NCI-H146 treated with DMSO at 0.1 percent for 48 hours (cell line): ENCODE data around the gene PRDM16.

ENCODE experiments used
- DNase-seq: peaks from one replicate; lab custom pipeline; 2025; ENCODE audit not compliant: unreplicated experiment; lab: John Stamatoyannopoulos, UW

The PRDM16 gene

DNA sequence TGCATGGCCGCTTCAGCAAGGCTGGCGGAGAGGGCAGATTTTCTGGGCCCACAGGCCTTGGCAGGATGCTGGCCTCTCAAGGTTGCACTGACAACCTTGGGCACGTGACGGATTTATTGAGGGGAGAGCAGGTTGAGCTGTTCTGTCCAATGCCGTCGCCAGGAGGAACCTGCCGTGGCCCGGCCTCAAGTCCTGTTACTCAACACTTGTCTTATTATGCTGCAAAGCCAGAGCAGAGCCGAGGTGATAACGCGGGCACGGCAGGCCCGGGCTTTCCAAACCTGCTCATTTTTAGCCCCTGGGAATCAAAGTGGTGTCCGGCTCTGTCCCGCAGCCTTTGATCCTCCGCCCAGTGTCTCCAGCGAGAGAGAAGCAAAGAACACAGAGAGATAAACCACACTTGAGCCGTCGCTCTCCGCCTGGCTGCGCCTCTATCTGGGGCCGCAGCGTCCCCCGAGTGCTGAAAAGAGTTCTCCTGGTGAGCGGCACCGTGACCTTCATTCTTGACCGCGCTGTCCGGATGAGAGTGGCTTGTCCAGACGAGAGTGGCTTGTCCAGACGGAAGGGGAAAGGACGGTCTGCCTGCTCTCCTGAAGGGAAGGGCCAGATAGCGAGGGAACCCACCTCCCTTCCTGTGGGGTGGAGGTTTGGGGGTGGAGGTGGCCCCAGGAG is 223.2 kb downstream of the PRDM16 start:
- DNase-seq = no peak

- DNase-seq = no peak
These were observed 224.0 kb downstream of the PRDM16 start for GRCh38 chr1:3292868-3293562.

DNA sequence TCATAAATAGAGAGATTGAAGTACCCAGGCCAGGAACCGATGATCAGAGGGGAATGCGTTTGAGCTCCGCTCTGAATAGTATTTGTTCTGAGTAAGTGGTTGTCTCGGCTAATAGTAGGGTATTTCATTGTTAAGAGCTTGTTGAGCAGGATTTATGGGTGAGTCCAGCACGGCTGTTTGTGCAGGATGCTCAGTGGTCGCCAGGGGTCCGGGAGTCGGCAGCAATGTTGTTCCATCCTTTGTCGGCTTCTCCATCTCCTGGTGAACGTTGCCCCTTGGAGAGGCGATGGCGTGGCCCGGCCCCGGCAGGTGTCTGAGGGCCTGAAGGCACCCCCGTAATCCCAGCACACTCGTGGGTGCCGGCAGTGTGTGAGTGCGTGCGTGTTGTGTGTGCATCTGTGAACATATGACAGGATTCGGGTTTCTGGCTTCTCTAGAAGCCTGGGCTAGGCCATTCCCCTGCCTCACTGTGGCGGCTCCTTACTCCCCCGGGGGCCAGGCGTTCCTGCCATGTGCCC is 224.6 kb downstream of the PRDM16 start:
- DNase-seq = no peak

DNA sequence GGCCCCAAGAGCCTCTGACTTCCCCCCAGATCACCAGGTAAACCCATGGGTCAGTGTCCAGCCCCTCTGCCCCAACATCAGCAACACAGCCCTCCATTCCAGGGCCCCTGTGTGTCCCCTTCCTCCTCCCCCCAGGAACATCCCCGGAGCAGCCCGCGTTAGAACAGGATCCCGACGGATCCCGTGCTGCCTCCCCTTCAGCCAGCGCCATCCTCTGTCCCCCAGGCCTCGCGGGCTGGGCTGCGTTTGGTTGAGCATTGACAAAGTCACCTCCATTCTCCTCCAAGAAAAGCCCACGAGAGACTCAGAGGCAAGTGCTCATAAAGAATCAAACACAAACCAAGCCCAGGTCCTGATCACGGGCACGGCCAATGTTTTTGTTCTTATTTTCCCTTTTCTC is 225.4 kb downstream of the PRDM16 start:
- no peak for DNase-seq

DNA sequence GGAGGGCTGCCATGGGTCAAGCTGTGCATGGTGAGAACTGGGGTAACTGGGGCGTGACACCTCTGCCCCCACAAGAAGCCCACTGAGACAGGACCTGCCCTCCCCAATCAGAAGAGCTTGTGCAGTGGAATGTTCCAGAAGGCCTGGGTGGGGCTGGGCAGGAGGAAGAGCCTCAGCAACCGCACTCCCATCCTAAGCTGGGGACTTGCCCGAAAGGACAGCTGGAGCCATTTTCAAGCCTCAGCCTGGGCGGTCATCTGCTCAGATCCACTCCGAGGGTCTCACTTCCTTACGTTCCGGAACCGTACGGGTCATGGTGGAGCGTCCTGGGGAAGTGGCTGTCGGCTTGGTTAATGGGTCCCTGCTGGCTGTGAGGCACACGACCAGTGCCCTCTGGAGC is 226.8 kb downstream of the PRDM16 start:
- no peak for DNase-seq

DNA sequence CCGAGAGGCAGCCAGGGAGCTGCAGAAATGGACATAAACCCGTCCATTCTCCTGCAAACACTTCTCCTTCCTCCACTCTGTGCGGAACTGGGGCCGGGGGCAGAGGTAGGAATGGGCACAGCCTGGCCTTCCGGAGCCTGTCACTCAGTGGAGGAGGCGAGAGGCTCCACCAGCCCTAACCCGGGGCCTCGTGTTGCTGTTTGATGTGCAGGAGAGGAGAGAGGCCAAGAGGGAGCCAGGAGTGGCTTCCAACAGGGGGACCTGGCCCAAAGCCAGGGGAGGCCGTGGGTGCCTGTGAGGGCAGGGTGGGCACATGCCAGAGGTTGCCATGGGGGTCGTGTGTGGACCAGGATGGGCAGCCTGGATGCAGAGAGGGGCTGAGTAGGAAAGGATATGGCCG is 227.3 kb downstream of the PRDM16 start:
- DNase-seq = no peak

DNA sequence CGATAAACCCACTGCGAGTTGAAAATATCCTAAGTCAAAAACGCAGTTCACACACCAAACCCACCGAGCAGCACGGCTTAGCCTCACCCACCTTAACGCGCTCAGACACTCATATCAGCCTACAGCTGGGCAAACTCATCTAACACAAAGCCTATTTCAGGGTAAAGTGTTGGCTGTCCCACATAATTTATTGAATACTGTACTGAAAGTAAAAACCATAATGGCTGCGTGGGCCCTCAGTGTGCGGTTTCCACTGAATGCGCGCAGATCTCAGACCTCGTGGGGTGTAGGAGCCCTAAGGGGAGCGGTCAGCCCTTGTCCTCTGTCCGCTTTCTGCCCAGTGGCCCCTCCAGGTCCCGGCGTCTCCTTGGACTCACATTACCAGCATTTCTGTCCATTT is 227.8 kb downstream of the PRDM16 start:
- DNase-seq = no peak

DNA sequence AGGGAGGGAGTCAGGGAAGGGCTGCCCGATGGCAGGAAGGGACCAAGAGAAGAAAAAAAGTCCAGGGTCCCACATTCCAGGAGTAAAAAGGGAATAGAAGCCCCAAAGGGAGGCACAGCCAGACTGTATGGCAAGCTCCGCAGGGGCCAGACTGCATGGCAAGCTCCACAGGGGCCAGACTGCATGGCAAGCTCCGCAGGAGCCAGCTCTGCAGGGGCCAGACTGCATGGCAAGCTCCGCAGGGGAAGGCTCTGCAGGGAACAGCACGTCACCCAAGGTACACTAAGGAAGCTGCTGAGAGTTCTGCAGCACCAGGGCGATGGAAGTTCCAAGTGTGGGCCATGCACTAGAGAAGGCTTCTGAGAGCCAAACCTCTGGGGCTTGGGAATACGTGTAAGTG is 228.8 kb downstream of the PRDM16 start:
- no peak for DNase-seq

GRCh38 chr1:3298197-3298596 is 229.2 kb downstream of the PRDM16 start:
- no peak for DNase-seq

DNA sequence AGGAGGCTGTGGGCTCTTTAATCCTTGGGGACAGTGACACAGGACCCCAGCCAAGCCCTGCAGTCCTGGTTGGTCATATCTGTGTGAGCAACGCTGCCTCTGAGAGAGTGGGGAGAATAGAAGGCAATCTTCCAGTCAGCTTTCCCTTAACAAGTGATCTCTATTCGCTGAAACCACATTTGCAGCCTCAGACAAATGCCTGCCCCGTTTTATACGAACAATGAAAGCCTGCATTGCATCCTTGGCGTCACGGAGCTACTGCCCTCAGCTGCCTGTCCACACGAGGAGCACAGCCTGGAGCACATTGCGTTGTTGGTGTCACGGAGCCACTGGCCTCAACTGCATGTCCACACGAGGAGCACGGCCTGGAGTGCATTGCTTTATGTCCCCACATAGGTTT is 235.2 kb downstream of the PRDM16 start:
- no peak for DNase-seq

DNA sequence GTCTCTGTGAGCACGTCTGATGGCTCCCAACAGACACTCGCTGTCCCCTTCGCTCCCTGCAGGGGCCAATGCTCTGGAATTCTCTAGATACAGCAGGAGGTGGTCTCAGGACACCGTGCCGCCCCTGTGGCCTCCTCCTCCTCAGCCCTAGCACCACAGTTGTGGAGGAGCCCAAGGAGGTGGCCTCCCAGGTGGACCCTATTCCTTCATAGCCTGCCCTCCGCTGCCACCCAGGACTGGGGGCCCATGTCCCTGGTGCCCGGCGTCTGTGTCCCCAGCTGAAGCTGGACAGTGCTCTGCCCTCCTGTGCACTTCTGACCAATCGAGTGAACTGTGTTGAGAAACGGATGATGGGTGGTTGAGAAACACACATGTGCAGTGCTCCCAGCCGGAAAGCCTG is 235.7 kb downstream of the PRDM16 start:
- no peak for DNase-seq

DNA sequence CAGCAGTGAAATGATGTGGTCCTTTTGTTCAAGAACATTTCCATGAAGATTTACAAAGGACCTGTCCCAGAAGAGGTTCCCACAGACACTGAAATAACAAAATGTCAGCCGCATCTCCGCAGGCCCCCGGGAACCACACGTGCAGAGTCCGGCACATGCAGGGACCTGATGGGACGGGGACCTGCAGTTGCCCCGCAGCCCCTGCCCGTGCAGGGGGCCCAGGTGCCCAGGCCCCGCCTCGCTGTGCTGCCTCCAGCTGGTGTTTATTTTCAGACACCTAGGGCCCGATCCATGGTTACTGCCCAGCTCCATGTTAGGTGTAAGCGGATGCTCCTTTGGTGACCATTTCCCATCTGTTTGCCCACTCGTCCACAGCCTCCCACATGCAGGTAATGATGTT is 236.2 kb downstream of the PRDM16 start:
- DNase-seq = no peak

DNA sequence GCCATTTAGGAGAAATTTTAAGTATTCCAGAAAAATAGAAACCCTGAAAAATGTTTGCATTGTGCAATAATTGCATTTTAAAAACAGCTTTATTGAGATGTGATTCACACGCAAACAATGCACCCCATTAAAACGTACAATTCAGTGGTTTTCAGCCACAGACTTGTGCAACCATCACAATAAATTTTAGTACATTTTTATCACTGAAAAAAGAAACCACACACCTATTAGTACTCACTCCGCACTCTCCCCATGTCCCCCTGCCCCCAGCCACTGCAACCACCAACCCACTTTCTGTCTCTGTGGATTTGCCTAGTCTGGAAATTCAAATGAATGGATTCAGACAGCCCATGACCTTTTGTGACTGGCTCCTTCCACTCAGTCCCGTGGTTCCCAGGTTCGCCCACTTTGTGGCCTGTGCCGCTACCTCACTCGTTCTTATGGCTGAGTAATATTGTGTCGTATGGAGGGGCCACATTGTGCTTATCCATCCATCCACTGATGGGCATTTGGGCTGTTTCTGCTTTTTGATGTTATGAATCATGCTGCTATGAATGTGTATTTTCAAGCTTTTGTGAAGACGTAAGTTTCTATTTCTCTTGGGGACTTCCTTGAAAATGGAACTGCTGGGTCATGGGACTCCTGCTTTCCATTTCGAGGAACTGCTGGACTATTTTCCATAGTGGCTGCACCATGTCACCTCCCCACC is 237.7 kb downstream of the PRDM16 start:
- DNase-seq = no peak

DNA sequence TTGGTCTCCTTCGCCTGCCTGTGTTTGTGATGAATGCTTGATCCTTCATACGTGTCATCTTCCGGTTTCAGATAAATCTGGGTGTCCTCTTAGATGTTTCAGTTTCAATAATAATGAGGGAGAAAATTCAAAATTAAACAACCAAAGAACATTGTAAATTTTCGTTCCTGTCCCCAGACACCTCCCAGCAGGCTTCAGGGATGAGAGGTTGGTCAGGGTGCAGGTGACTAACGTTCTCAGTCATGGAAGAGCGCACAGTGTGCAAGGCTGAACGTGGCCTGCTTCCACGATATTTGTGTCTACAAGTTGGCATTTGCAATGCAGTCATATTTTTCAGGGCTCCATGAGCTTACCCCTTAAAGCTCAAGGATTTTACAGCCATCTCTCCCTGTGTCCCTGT is 238.4 kb downstream of the PRDM16 start:
- no peak for DNase-seq

DNA sequence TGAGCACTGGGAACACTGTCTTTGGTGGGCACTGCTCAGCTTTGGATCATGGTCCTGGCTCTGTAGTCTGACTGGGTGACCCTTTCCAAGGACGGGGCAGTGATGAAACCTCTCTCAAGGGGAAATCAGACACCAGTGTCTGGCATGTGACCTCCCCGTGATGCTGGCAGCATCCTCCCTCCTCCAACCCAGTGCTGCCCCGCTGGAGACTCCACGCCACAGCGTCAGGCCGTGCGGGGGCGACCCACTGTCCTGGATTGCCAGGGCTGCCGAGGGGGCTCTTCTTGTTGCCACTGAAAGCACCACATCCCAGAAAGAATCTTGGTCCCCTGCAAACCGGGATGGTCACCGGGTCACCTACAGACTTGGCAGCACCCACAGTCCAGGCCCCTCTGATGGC is 239.1 kb downstream of the PRDM16 start:
- DNase-seq = no peak

GRCh38 chr1:3310718-3311400 is 241.9 kb downstream of the PRDM16 start:
- DNase-seq = no peak

- no peak for DNase-seq
These were observed 242.7 kb downstream of the PRDM16 start for GRCh38 chr1:3311711-3312110.

DNA sequence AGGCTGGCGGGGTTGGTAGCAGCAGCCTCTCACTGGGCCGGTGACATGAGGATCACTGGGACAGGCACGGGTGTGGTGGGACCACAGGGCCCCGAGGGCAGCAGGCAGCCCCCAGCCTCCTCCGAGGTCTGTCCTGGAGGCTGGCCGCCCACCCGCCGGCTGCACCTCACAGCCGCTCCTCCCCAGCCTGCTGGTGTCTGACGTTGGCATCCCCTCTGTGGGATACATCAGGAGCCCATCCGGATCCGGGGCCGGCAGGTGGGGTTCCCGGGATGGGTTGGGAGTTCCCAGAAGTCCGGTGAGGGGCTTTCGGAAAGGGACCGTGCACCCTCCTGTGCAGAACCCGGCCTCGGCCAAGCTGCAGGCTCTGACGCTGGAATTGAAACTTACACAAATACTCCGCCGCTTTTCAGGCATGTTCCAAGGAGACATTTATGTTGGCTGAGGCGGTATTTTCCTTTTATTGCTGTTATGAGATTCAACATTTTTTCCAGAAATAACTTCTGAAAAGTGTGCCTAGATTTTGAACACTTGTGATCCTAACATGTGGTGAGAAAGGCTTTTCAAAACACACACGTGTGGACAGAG is 243.4 kb downstream of the PRDM16 start:
- no peak for DNase-seq

DNA sequence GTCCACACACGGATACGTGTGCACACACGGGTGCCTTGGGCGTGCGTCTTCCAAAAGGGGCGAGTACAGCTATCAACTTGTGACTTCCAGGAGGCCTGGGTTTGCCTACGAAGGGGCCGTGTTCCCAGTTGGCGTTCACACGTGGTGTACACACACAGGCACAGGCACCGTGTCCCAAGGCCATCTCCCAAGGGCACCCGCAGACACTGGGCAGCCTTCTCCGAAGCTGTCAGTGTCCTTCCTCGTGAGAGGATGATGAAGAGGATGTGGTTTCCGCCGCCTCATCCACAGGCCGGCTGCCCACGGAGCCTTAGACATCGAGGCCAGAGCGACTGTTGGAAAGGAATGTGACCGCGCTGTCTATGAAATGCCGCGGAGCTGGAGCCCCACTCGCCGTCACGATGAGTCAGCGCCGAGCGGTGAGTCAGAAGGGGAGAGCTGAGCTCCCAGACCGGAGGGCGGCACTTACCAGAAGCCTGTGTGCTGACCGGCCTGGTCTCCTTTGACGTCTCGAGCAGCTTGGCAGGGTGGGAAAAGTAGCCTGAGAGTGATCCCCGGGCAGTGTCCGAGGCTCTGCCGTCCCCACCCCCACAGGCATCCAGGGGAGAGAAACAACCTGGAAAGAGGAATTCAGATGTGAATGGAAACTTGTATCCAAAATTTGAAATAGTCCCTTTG is 244.0 kb downstream of the PRDM16 start:
- no peak for DNase-seq

GRCh38 chr1:3313576-3313950 is 244.6 kb downstream of the PRDM16 start:
- no peak for DNase-seq
